ENCODE measurements around the gene PTX4.

Gene PTX4

DNA sequence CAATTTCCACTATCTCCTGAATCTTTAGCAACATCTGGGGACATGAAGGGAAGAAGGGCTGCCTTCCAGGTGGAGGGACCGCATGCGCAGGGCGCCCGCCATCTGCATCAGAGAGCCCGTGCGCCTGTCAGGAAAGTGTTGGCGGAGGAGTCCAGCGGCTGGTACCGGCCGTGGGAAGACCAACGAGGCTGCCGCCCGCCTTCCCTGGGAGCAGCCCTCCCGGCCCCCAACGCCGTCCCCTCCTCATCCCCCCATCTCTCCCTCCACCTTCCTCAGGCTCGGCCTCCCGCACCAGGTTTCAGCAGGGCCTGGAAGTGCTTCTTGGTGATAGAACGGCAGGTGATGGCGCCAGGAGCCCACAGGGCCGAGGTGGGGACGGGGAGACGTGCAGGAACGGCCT, 22.7 kb downstream of the PTX4 start:
- H3K4me3 ChIP-seq (replicated peaks; ENCODE audit: low read depth, low read length): no peak overlapping the region
- TF ChIP-seq, protein P1, sequence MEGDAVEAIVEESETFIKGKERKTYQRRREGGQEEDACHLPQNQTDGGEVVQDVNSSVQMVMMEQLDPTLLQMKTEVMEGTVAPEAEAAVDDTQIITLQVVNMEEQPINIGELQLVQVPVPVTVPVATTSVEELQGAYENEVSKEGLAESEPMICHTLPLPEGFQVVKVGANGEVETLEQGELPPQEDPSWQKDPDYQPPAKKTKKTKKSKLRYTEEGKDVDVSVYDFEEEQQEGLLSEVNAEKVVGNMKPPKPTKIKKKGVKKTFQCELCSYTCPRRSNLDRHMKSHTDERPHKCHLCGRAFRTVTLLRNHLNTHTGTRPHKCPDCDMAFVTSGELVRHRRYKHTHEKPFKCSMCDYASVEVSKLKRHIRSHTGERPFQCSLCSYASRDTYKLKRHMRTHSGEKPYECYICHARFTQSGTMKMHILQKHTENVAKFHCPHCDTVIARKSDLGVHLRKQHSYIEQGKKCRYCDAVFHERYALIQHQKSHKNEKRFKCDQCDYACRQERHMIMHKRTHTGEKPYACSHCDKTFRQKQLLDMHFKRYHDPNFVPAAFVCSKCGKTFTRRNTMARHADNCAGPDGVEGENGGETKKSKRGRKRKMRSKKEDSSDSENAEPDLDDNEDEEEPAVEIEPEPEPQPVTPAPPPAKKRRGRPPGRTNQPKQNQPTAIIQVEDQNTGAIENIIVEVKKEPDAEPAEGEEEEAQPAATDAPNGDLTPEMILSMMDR (IDR thresholded peaks at IDR 0.05; ENCODE audit: insufficient read depth, low read length, poor library complexity, severe bottlenecking): no peak
- H3K36me3 ChIP-seq (ENCODE audit: control insufficient read depth, insufficient read depth, low read length): peaks cover under 1% of the 10 kb centered on the region; the same call in 1 of the 2 replicates
- DNase-seq (ENCODE audit: extremely low read depth, insufficient read length): no peak
- no peaks in the 10 kb centered on the region for H3K27me3 ChIP-seq (replicated peaks; ENCODE audit: control insufficient read depth, insufficient read depth, low read length)

DNA sequence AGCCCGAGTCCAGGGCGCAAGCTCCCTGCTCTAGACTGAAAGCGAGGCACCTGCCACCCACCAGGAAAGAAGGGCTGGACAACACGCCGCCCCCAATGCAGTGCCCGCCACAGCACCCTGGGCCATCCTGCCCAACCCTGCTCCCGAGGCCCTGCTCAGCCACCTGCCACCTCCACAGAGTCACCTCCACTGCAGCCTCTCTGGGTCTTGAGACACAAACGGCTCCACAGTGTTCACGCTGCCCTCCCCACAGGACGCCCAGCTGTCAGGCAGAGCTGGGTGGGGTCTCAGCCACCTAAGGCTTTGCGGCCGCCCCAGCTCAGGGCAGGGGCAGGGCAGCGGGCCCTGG, 23.2 kb downstream of the PTX4 start:
- DNase-seq (ENCODE audit: extremely low read depth, insufficient read length): peak; percentile 3
- no peaks in the 10 kb centered on the region for H3K27me3 ChIP-seq (replicated peaks; ENCODE audit: control insufficient read depth, insufficient read depth, low read length)
- peaks cover 5% of the 10 kb centered on the region for H3K36me3 ChIP-seq (ENCODE audit: control insufficient read depth, insufficient read depth, low read length)
- TF ChIP-seq, protein P1 (IDR thresholded peaks at IDR 0.05; ENCODE audit: insufficient read depth, low read length, poor library complexity, severe bottlenecking): no peak
- H3K4me3 ChIP-seq (replicated peaks; ENCODE audit: low read depth, low read length): no peak overlapping the region

DNA sequence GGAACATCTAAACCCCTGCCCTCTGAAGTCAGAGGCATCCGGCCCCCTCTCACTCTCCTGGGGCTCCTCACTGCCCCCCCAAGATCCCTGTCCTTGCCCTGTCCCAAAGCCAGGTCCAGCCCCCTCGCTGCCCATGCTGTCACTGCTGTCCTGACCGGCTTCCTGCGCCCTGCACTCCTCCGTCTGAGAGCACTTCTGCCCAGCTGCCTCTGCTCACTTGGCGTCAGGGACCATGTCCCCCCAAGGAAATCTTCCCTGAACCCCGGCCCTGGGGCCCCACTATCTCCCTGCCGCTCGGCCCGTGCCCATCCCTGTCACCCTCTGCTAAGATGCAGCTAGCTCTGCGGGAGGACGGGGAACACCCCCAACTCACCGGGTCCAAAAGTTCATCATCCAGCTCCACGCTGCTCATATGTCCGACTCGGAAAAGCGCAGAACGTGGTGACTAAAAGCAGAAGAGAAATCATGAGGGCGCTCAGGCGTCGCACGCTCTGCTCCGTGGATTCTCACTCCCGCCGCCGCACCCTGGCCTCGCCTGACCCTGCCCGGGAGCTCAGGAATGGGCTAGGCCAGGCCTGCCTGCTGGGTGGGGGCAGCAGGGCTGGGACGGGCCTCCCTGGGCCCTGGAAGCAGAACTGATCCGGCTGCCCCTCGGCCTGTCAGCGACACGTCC, 23.7 kb downstream of the PTX4 start:
- Histone ChIP-seq H3K4me3 (replicated peaks; ENCODE audit: low read depth, low read length) (no peak overlapping the region), H3K36me3 (ENCODE audit: control insufficient read depth, insufficient read depth, low read length) (peaks cover 9% of the 10 kb centered on the region), H3K27me3 (replicated peaks; ENCODE audit: control insufficient read depth, insufficient read depth, low read length) (no peaks in the 10 kb centered on the region)
- no peak for DNase-seq (ENCODE audit: extremely low read depth, insufficient read length)
- TF ChIP-seq, protein P1 (IDR thresholded peaks at IDR 0.05; ENCODE audit: insufficient read depth, low read length, poor library complexity, severe bottlenecking): no peak

DNA sequence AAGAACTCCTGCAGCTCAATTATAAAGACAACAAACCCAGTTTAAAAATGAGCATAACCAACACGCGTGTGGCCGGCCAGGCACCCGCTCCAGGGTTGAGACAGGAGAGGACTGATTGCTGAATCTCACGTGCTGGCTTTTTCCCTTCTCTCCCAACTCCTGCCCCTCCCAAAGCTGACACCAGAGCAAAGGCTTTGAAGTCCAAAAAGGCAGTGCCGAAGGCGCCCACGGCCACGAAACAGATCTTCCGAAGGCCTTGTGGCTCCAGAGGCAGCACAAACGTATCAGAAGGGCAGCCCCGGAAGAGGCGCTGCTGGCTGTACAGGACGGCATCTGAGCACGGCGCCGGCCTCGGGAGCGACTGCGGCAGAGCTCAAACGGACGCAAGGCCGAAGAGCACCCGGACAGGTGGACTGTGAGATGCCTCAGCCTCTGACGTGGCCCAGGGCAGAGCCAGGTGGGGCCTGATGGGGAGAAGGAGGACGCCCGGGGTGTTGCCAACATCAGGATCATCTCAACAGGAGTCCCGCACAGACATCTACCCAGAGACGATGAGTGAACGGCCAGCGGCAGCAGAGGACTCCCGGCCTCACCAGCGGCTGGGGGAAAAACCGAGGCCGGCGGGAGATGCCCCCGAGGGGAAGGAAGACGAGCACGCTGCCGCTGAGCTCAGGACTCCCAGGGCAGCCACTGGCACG, 24.4 kb downstream of the PTX4 start:
- Histone ChIP-seq H3K27me3 (replicated peaks; ENCODE audit: control insufficient read depth, insufficient read depth, low read length) (no peaks in the 10 kb centered on the region), H3K36me3 (ENCODE audit: control insufficient read depth, insufficient read depth, low read length) (peaks cover 9% of the 10 kb centered on the region), H3K4me3 (replicated peaks; ENCODE audit: low read depth, low read length) (no peak overlapping the region)
- peak; percentile 3 for DNase-seq (ENCODE audit: extremely low read depth, insufficient read length)
- TF ChIP-seq, protein P1 (IDR thresholded peaks at IDR 0.05; ENCODE audit: insufficient read depth, low read length, poor library complexity, severe bottlenecking): no peak

DNA sequence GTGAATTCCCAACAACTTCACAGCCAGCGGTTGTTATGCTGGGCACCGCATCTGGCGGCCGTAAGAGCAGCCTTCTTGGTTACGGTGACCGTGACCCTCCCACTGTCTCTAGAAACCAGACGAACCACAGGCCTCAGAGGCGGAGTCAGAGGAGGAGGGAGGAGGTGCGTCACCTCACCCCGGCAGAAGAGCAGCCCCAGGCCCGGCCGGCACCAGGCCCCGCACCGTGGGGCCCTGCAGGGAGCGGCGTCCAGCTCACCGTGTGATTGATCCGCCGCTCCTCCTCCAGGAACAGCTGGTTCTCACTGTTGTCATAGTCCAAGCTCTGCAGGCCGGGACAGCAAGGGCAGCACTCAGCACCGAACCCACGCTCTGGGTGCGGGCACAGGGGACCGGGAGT, 27.6 kb downstream of the PTX4 start:
- no peaks in the 10 kb centered on the region for H3K27me3 ChIP-seq (replicated peaks; ENCODE audit: control insufficient read depth, insufficient read depth, low read length)
- H3K4me3 ChIP-seq (replicated peaks; ENCODE audit: low read depth, low read length): no peak overlapping the region
- peaks cover 12% of the 10 kb centered on the region for H3K36me3 ChIP-seq (ENCODE audit: control insufficient read depth, insufficient read depth, low read length)
- no peak for DNase-seq (ENCODE audit: extremely low read depth, insufficient read length)
- TF ChIP-seq, protein P1 (IDR thresholded peaks at IDR 0.05; ENCODE audit: insufficient read depth, low read length, poor library complexity, severe bottlenecking): no peak
